Neuronal stem cell (in vitro differentiated cells): Measurements from ENCODE around the gene DNAH8.

Source experiments
- DNase-seq: peaks from one replicate; pipeline ENCODE4 v3.0.0-alpha.2; 2013; ENCODE audit warnings: low spot score
- H2AFZ ChIP-seq: one replicate; pipeline ENCODE4 v1.6.1; 2013; ENCODE audit warnings: mild to moderate bottlenecking, low read length, inconsistent platforms
- H2AK5ac ChIP-seq: 2 replicates; pipeline ENCODE4 v1.6.1; 2013; ENCODE audit warnings: low read depth, mild to moderate bottlenecking, inconsistent platforms, low read length, moderate library complexity, mixed read lengths
- H2BK120ac ChIP-seq: 2 replicates; pipeline ENCODE4 v1.6.1; 2013; ENCODE audit warnings: low read depth, mild to moderate bottlenecking, inconsistent platforms, low read length, moderate library complexity, mixed read lengths
- H2BK12ac ChIP-seq: one replicate; pipeline ENCODE4 v1.6.1; 2013; ENCODE audit warnings: low read length, inconsistent platforms
- H2BK15ac ChIP-seq: 2 replicates; pipeline ENCODE4 v1.6.1; 2013; ENCODE audit warnings: mild to moderate bottlenecking, low read length, inconsistent platforms, mixed read lengths
- H2BK5ac ChIP-seq: one replicate; pipeline ENCODE4 v1.6.1; 2013; ENCODE audit warnings: inconsistent platforms, mild to moderate bottlenecking, low read length, moderate library complexity
- H3K14ac ChIP-seq: one replicate; pipeline ENCODE4 v1.6.1; 2013; ENCODE audit warnings: low read length, inconsistent platforms
- H3K18ac ChIP-seq: 2 replicates; pipeline ENCODE4 v1.6.1; 2013; ENCODE audit warnings: low read length, inconsistent platforms
- H3K23ac ChIP-seq: 2 replicates; pipeline ENCODE4 v1.6.1; 2013; ENCODE audit warnings: low read depth, mild to moderate bottlenecking, mixed read lengths, low read length, inconsistent platforms; ENCODE audit not compliant: poor library complexity
- H3K27ac ChIP-seq: replicated peaks from 3 replicates; pipeline ENCODE4 v1.5.1; 2013; ENCODE audit warnings: low read length, inconsistent platforms
- H3K27me3 ChIP-seq, 3 experiments: 2 replicates each; pipeline ENCODE4 v1.6.1; 2013; ENCODE audit warnings: low read length in 3 of 3, mild to moderate bottlenecking in 2 of 3, inconsistent platforms in 1 of 3, low read depth in 1 of 3, mixed read lengths in 1 of 3, moderate library complexity in 1 of 3; ENCODE audit not compliant: control insufficient read depth in 3 of 3, insufficient read depth in 3 of 3
- H3K36me3 ChIP-seq, 2 donors: replicated peaks in 1 of 2; 2 replicates each; pipeline ENCODE4 v1.6.1; 2013; ENCODE audit warnings: low read length in 2 of 2; ENCODE audit not compliant: control insufficient read depth in 2 of 2, insufficient read depth in 2 of 2
- H3K4ac ChIP-seq: 2 replicates; pipeline ENCODE4 v1.6.1; 2013; ENCODE audit warnings: inconsistent platforms, mild to moderate bottlenecking, low read length, moderate library complexity
- H3K4me1 ChIP-seq, 2 donors: 1 replicate in 1 of 2; 2 replicates in 1 of 2; pipeline ENCODE4 v1.6.1; 2013; ENCODE audit warnings: low read length in 2 of 2, low read depth in 1 of 2; ENCODE audit not compliant: control insufficient read depth in 2 of 2, insufficient read depth in 1 of 2
- H3K4me2 ChIP-seq: one replicate; pipeline ENCODE4 v1.6.1; 2013; ENCODE audit warnings: mild to moderate bottlenecking, low read length, inconsistent platforms; ENCODE audit not compliant: insufficient read depth, poor library complexity, severe bottlenecking
- H3K4me3 ChIP-seq, 2 donors: 2 replicates each; pipeline ENCODE4 v1.5.1; 2013; ENCODE audit warnings: low read length in 2 of 2, mild to moderate bottlenecking in 2 of 2, inconsistent platforms in 1 of 2, moderate library complexity in 1 of 2
- H3K79me1 ChIP-seq: one replicate; pipeline ENCODE4 v1.6.1; 2013; ENCODE audit warnings: low read depth, mild to moderate bottlenecking, inconsistent platforms, low read length, moderate library complexity
- H3K9ac ChIP-seq: one replicate; pipeline ENCODE4 v1.6.1; 2013; ENCODE audit warnings: mild to moderate bottlenecking, low read depth, low read length, inconsistent platforms; ENCODE audit not compliant: poor library complexity
- H3K9me3 ChIP-seq, 2 donors: replicated peaks in 1 of 2; 2 replicates each; pipeline versions ENCODE3 to v1.6.1; 2013; ENCODE audit warnings: low read length in 2 of 2, mild to moderate bottlenecking in 2 of 2, inconsistent platforms in 1 of 2, low read depth in 1 of 2, mixed read lengths in 1 of 2, moderate library complexity in 1 of 2; ENCODE audit not compliant: control insufficient read depth in 2 of 2, insufficient read depth in 1 of 2
- H4K8ac ChIP-seq: one replicate; pipeline ENCODE4 v1.6.1; 2013; ENCODE audit warnings: low read depth, mild to moderate bottlenecking, inconsistent platforms, low read length, moderate library complexity
- H4K91ac ChIP-seq: one replicate; pipeline ENCODE4 v1.6.1; 2013; ENCODE audit warnings: low read length, low read depth, mild to moderate bottlenecking, inconsistent platforms; ENCODE audit not compliant: poor library complexity
- WGBS, 2 donors: extraction: QIAGEN DNeasy Blood & Tissue Kit; methylation state at CpG; one replicate each; pipeline ENCODE4 v1.1.7; 2013; ENCODE audit warnings: missing lambda C conversion rate in 2 of 2, mixed read lengths in 1 of 2; ENCODE audit not compliant: insufficient read length in 2 of 2, insufficient replicate concordance in 1 of 2; ENCODE audit errors: extremely low coverage in 2 of 2; 5-methylcytosine and 5-hydroxymethylcytosine counted together

Gene DNAH8

GRCh38 chr6:39049575-39050283 is 334.6 kb downstream of the DNAH8 start:
- H3K4me2 ChIP-seq = peak overlapping the region; percentile 93
- H3K18ac ChIP-seq = peak overlapping the region; percentile 18
- no peak overlapping the region for H2BK120ac ChIP-seq
- peaks cover 0 to 8% of the 10 kb centered on the region in 2 donors for H3K4me1 ChIP-seq
- H3K27ac ChIP-seq = no peak overlapping the region
- H3K36me3 ChIP-seq = no peaks in the 10 kb centered on the region
- H3K27me3 ChIP-seq = peaks cover 2 to 82% (median 22%) of the 10 kb centered on the region in 3 experiments
- H3K14ac ChIP-seq = no peak overlapping the region
- H2AFZ ChIP-seq = no peak overlapping the region
- WGBS, 2 donors = no CpG with 5 or more reads among the region's 9 CpGs
- no peaks in the 10 kb centered on the region for H3K79me1 ChIP-seq
- peak overlapping the region; percentile 18 for H2BK12ac ChIP-seq
- H4K91ac ChIP-seq = no peak overlapping the region
- no peak overlapping the region for H3K4me3 ChIP-seq
- H3K9me3 ChIP-seq = no peaks in the 10 kb centered on the region
- H3K9ac ChIP-seq = no peak overlapping the region
- no peak overlapping the region for H4K8ac ChIP-seq
- peak overlapping the region; percentile 77 for H2BK15ac ChIP-seq
- no peak overlapping the region for H3K4ac ChIP-seq
- peak overlapping the region; percentile 70 for H2AK5ac ChIP-seq
- H2BK5ac ChIP-seq = no peak overlapping the region
- H3K23ac ChIP-seq = peak overlapping the region; percentile 92
- no peak for DNase-seq

- Histone ChIP-seq H3K9ac (no peak overlapping the region), H2BK12ac (no peak overlapping the region)
These were observed 335.5 kb downstream of the DNAH8 start for GRCh38 chr6:39050453-39051112.

GRCh38 chr6:39051399-39052122 is 336.4 kb downstream of the DNAH8 start:
- Histone ChIP-seq H2AFZ (no peak overlapping the region), H3K9ac (no peak overlapping the region), H3K18ac (no peak overlapping the region), H3K79me1 (no peaks in the 10 kb centered on the region), H3K9me3 (no peaks in the 10 kb centered on the region), H3K14ac (no peak overlapping the region), H2BK5ac (no peak overlapping the region), H3K27ac (no peak overlapping the region), H4K8ac (no peak overlapping the region), H2BK120ac (no peak overlapping the region), H2BK15ac (no peak overlapping the region), H3K27me3 (peaks cover 2 to 88% (median 22%) of the 10 kb centered on the region in 3 experiments), H4K91ac (no peak overlapping the region), H3K36me3 (no peaks in the 10 kb centered on the region), H2BK12ac (no peak overlapping the region), H3K4ac (no peak overlapping the region), H3K4me1 (peaks cover 0 to 8% of the 10 kb centered on the region in 2 donors), H3K23ac (no peak overlapping the region), H3K4me2 (no peak overlapping the region), H2AK5ac (no peak overlapping the region), H3K4me3 (peak overlapping the region in 1 of 2 donors; percentile 43)
- WGBS, 2 donors = no CpG with 5 or more reads among the region's 4 CpGs
- DNase-seq = no peak

More at GRCh38 chr6:39050453-39051112, 335.5 kb downstream of the DNAH8 start:
- H4K91ac ChIP-seq = no peak overlapping the region
- peaks cover 2 to 85% (median 22%) of the 10 kb centered on the region in 3 experiments for H3K27me3 ChIP-seq
- no CpG with 5 or more reads among the region's 5 CpGs for WGBS, 2 donors
- DNase-seq = no peak
- no peak overlapping the region for H4K8ac ChIP-seq
- no peak overlapping the region for H3K4me2 ChIP-seq
- no peak overlapping the region for H3K18ac ChIP-seq
- no peak overlapping the region for H3K23ac ChIP-seq
- no peak overlapping the region for H2BK5ac ChIP-seq
- H3K9me3 ChIP-seq = no peaks in the 10 kb centered on the region
- no peaks in the 10 kb centered on the region for H3K79me1 ChIP-seq
- no peak overlapping the region for H2BK15ac ChIP-seq
- H3K4ac ChIP-seq = no peak overlapping the region
- H3K4me1 ChIP-seq = peaks cover 0 to 8% of the 10 kb centered on the region in 2 donors
- H2AK5ac ChIP-seq = no peak overlapping the region
- no peak overlapping the region for H2BK120ac ChIP-seq
- no peak overlapping the region for H3K14ac ChIP-seq
- no peak overlapping the region for H2AFZ ChIP-seq
- no peak overlapping the region for H3K27ac ChIP-seq
- no peak overlapping the region for H3K4me3 ChIP-seq
- H3K36me3 ChIP-seq = no peaks in the 10 kb centered on the region
